CD4-positive, alpha-beta T cell (primary cell): ENCODE measurements around the gene POR. TPM values are rescaled to one million over a fixed set of nuclear protein-coding genes. Genes with fewer than 3 reads are reported as not detected.
A peak's percentile ranks its signal among the peaks of the same experiment; 100 is the strongest.

Experiments
- ATAC-seq: fragments of 200-7000 bp; cut with Tn5 transposase; one replicate; pipeline ENCODE4 v1.10.0; 2022; ENCODE audit warnings: mild to moderate bottlenecking; ENCODE audit not compliant: poor library complexity
- CTCF ChIA-PET: fragments of 350-600 bp; sonication (Branson Sonifier 250); formaldehyde crosslinking; loops from one replicate; lab custom pipeline; 2021; ENCODE audit warnings: antibody characterized with exemption, inconsistent platforms; lab: Charles Lee
- POLR2A ChIA-PET: fragments of 350-600 bp; sonication (Branson Sonifier 250); formaldehyde crosslinking; loops from one replicate; lab custom pipeline; 2021; ENCODE audit warnings: antibody characterized with exemption, inconsistent platforms; lab: Charles Lee
- DNase-seq, 14 experiments: peaks; one replicate each; pipeline ENCODE4 v3.0.0-alpha.2; 2013 to 2020; ENCODE audit warnings: mixed read lengths in 2 of 14
- H3K27ac ChIP-seq, 2 donors: one replicate each; pipeline versions ENCODE4 v1.5.1 to v1.7.0; 2013; ENCODE audit warnings: low read length in 2 of 2, low read depth in 1 of 2, mild to moderate bottlenecking in 1 of 2
- H3K27me3 ChIP-seq, 2 experiments: 1 replicate in 1 of 2; 2 replicates in 1 of 2; pipeline versions ENCODE4 v1.6.1 to v1.7.0; 2013; ENCODE audit warnings: low read length in 2 of 2, control low read depth in 1 of 2, mild to moderate bottlenecking in 1 of 2, moderate library complexity in 1 of 2; ENCODE audit not compliant: insufficient read depth in 2 of 2, control insufficient read depth in 1 of 2
- H3K36me3 ChIP-seq: one replicate; pipeline ENCODE4 v1.6.1; 2013; ENCODE audit warnings: low read length, control low read depth; ENCODE audit not compliant: insufficient read depth
- H3K4me1 ChIP-seq: one replicate; pipeline ENCODE4 v1.6.1; 2013; ENCODE audit warnings: low read length, control low read depth; ENCODE audit not compliant: insufficient read depth
- H3K4me3 ChIP-seq: one replicate; pipeline ENCODE4 v1.5.1; 2013; ENCODE audit warnings: mild to moderate bottlenecking, low read length, moderate library complexity
- H3K9me3 ChIP-seq, 2 experiments: 1 replicate in 1 of 2; 2 replicates in 1 of 2; pipeline versions ENCODE4 v1.6.1 to v1.7.0; 2013; ENCODE audit warnings: low read length in 2 of 2, mild to moderate bottlenecking in 2 of 2, control low read depth in 1 of 2, moderate library complexity in 1 of 2; ENCODE audit not compliant: control insufficient read depth in 1 of 2, insufficient read depth in 1 of 2
- H3K27ac Mint-ChIP-seq: one replicate; pipeline ENCODE4 v1.8.0; 2020; ENCODE audit warnings: mixed read lengths
- H3K27me3 Mint-ChIP-seq: one replicate; pipeline ENCODE4 v1.8.0; 2021; ENCODE audit warnings: mixed read lengths
- H3K36me3 Mint-ChIP-seq: one replicate; pipeline ENCODE4 v1.8.0; 2021; ENCODE audit warnings: low read depth, mixed read lengths
- H3K4me1 Mint-ChIP-seq: one replicate; pipeline ENCODE4 v1.8.0; 2021; ENCODE audit warnings: low read depth, mixed read lengths
- H3K4me3 Mint-ChIP-seq: one replicate; pipeline ENCODE4 v1.8.0; 2020; ENCODE audit warnings: mild to moderate bottlenecking, mixed read lengths
- H3K9me3 Mint-ChIP-seq: one replicate; pipeline ENCODE4 v1.8.0; 2020; ENCODE audit warnings: mixed read lengths
- intact Hi-C, 2 experiments: fragments of 100-400 bp; cut with DNase I in 1 of 2; cut with micrococcal nuclease in 1 of 2; formaldehyde crosslinking; loops; one replicate each; pipeline versions ENCODE4 v1.15.1 to v1.9.0; 2023 to 2025; cut with DNase I, micrococcal nuclease
- total RNA-seq, 174 experiments: library from RNA in 2 of 174; stranded (reverse) in 2 of 174; gene quantifications; one replicate each; pipeline ENCODE4 v1.2.3 and lab custom pipeline; 2021 to 2026
- TF ChIP-seq, protein P1 (sequence below): fragments of 200-600 bp; IDR thresholded peaks from one replicate; pipeline ENCODE4 v1.8.0; 2022; ENCODE audit warnings: antibody characterized with exemption, mild to moderate bottlenecking

The POR gene
- total RNA-seq, 2 experiments from 2014 or later: 44.2 to 54.8 TPM

DNA sequence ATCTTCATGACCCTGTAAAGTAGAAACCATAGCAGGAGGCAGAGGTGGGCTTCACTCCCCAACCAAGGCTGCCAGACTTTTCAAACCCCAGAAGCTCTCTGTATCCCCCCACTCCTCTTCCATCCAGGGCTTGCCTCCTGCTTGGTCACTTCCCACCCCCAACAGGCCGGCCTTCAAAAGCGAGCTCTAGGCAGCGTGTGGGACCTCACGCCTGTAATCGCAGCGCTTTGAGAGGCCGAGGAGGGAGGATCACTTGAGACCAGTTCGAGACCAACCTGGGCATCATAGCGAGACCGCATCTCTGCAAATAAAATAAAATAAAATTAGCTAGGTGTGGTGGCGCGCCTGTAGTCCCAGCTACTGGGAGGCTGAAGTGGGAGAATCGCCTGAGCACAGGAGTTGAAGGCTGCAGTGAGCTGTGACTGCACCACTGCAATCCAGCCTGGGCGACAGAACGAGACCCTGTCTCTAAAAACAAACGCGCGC is 743 bp upstream of the POR start:
- no peaks in the 10 kb centered on the region for H3K27me3 Mint-ChIP-seq
- intact Hi-C loops: loop anchor here in 1 of 2 experiments (1.0 to 10.0 kb wide), 2 partner anchors 34 to 481 kb away; no protein-coding TSS in a partner anchor
- peaks cover 47% of the 10 kb centered on the region for H3K4me1 ChIP-seq
- TF ChIP-seq, protein P1, sequence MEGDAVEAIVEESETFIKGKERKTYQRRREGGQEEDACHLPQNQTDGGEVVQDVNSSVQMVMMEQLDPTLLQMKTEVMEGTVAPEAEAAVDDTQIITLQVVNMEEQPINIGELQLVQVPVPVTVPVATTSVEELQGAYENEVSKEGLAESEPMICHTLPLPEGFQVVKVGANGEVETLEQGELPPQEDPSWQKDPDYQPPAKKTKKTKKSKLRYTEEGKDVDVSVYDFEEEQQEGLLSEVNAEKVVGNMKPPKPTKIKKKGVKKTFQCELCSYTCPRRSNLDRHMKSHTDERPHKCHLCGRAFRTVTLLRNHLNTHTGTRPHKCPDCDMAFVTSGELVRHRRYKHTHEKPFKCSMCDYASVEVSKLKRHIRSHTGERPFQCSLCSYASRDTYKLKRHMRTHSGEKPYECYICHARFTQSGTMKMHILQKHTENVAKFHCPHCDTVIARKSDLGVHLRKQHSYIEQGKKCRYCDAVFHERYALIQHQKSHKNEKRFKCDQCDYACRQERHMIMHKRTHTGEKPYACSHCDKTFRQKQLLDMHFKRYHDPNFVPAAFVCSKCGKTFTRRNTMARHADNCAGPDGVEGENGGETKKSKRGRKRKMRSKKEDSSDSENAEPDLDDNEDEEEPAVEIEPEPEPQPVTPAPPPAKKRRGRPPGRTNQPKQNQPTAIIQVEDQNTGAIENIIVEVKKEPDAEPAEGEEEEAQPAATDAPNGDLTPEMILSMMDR: no peak
- peak overlapping the region; percentile 98 for H3K27ac Mint-ChIP-seq
- peaks cover 11% of the 10 kb centered on the region for H3K36me3 Mint-ChIP-seq
- ATAC-seq (no peak), DNase-seq (no peak)
- POLR2A ChIA-PET: interaction anchor here (0.9 to 3.6 kb wide), 19 partner anchors 11 to 1830 kb away, joined by 3 to 46 read pairs (median 4); partner anchors contain the start of genes LIMK1, MDH2, RHBDD2 and STYXL1
- H3K4me1 Mint-ChIP-seq: peaks cover 42% of the 10 kb centered on the region
- H3K4me3 ChIP-seq: peak overlapping the region; percentile 99
- no peaks in the 10 kb centered on the region for H3K36me3 ChIP-seq
- no peaks in the 10 kb centered on the region for H3K27me3 ChIP-seq
- peak overlapping the region; percentile 95 for H3K4me3 Mint-ChIP-seq
- no peaks in the 10 kb centered on the region for H3K9me3 ChIP-seq
- peak overlapping the region; percentile 90 to 91 for H3K27ac ChIP-seq
- H3K9me3 Mint-ChIP-seq: no peaks in the 10 kb centered on the region
- CTCF ChIA-PET: no interaction called here

DNA sequence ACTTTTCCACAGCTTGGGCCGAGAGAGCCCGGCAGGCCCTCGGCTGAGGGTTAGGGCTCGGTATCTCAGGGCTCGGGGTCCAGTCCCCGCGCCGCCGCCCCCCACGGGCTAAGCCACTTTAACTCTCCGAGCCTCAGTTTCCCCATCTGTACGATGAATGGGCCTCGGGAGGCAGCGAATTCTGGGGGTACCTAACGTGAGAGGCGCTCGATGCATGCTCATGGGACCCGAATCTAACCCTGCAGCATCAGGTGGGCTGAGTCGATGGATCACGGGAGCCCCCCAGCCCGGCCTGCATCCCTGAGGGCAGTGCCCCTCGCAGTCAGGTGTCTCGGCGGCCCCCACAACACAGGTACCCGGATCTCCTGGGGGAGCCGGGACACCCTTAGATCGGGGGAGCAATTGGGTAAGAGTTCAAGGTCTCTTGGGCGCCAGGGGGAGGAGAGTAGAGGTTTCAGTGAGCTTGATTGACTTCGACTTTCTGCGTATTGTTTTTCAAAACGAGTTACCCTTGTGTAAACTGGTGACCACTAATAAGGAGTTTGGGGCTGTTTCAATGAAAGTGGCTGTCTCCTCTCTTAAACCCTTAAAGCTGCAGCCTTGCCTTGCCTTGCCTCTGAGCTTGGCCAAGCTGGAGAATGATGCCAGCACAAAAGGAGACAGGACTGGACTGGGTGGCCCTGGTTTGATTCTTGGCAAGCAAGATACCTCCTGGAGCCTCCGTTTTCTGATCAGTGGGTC is 631 bp downstream of the POR start:
- H3K27ac ChIP-seq: peak overlapping the region; percentile 41 to 91
- Mint-ChIP-seq H3K27me3 (no peaks in the 10 kb centered on the region), H3K36me3 (peaks cover 13% of the 10 kb centered on the region), H3K27ac (peak overlapping the region; percentile 98), H3K9me3 (no peaks in the 10 kb centered on the region), H3K4me3 (peak overlapping the region; percentile 95), H3K4me1 (peaks cover 52% of the 10 kb centered on the region)
- ChIA-PET POLR2A (interaction anchor here (0.6 to 3.6 kb wide), 12 partner anchors 8 to 443 kb away, joined by 3 to 46 read pairs (median 8); partner anchors contain the start of genes MDH2, RHBDD2, STYXL1 and TMEM120A), CTCF (interaction anchor here (0.9 to 1.2 kb wide), 3 partner anchors 13 to 105 kb away, joined by 3 to 5 read pairs (median 3); partner anchors contain the start of gene RHBDD2)
- intact Hi-C loops: loop anchor here (1.0 to 10.0 kb wide), 3 partner anchors 36 to 479 kb away; partner anchors contain the start of genes RHBDD2 (in 1 of the 2) and TMEM120A (in 1 of the 2)
- no peaks in the 10 kb centered on the region for H3K27me3 ChIP-seq
- H3K9me3 ChIP-seq: no peaks in the 10 kb centered on the region
- H3K4me1 ChIP-seq: peaks cover 60% of the 10 kb centered on the region
- peak overlapping the region; percentile 99 for H3K4me3 ChIP-seq
- DNase-seq (peak in 6 of 14 experiments; percentile 10 to 53 (median 34)), ATAC-seq (no peak)
- TF ChIP-seq, protein P1: no peak
- no peaks in the 10 kb centered on the region for H3K36me3 ChIP-seq

DNA sequence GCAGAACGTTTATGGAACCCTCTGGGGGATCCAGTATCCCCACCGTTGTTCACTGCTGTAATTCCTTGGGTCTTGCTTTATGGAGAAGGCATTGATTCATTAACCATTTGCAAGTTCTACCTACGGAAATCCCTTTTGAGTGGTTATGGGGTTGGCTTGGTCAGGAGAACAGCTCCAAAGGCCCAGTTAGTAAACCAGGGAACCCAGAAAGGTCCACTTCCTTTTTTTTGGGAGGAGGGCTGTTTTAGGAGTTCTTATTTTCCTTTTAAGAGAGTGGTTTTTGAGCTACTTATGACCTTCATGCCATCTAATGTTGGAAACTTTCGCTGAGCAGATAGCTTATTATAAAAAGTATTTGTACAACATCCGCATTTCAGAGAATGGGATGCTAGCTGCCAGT is 1.3 kb downstream of the POR start:
- peaks cover 60% of the 10 kb centered on the region for H3K4me1 ChIP-seq
- H3K9me3 ChIP-seq: no peaks in the 10 kb centered on the region
- no peaks in the 10 kb centered on the region for H3K27me3 ChIP-seq
- peak overlapping the region; percentile 98 for H3K27ac Mint-ChIP-seq
- intact Hi-C loops: loop anchor here in 1 of 2 experiments (2.0 to 10.0 kb wide), 2 partner anchors 79 to 479 kb away; partner anchors contain the start of gene TMEM120A
- H3K36me3 Mint-ChIP-seq: peaks cover 17% of the 10 kb centered on the region
- ChIA-PET CTCF (interaction anchor here (0.9 to 1.2 kb wide), 3 partner anchors 13 to 50 kb away, joined by 3 read pairs; partner anchors contain the start of gene RHBDD2), POLR2A (interaction anchor here (1.2 to 3.6 kb wide), 10 partner anchors 9 to 443 kb away, joined by 3 to 46 read pairs (median 11); partner anchors contain the start of genes MDH2, RHBDD2, STYXL1 and TMEM120A)
- peak overlapping the region; percentile 95 for H3K4me3 Mint-ChIP-seq
- peak overlapping the region; percentile 99 for H3K4me3 ChIP-seq
- H3K4me1 Mint-ChIP-seq: peaks cover 58% of the 10 kb centered on the region
- no peak overlapping the region for H3K27ac ChIP-seq
- TF ChIP-seq, protein P1: no peak
- no peaks in the 10 kb centered on the region for H3K9me3 Mint-ChIP-seq
- DNase-seq: no peak
- peaks cover 4% of the 10 kb centered on the region for H3K36me3 ChIP-seq
- ATAC-seq: no peak
- no peaks in the 10 kb centered on the region for H3K27me3 Mint-ChIP-seq
